ENCODE results near the gene ATP6V1F. TPM values are rescaled to one million over a fixed set of nuclear protein-coding genes. Genes with fewer than 3 reads are reported as not detected.

ATP6V1F gene
- total RNA-seq, 1 experiment from 2014 or later, result 149 TPM

DNA sequence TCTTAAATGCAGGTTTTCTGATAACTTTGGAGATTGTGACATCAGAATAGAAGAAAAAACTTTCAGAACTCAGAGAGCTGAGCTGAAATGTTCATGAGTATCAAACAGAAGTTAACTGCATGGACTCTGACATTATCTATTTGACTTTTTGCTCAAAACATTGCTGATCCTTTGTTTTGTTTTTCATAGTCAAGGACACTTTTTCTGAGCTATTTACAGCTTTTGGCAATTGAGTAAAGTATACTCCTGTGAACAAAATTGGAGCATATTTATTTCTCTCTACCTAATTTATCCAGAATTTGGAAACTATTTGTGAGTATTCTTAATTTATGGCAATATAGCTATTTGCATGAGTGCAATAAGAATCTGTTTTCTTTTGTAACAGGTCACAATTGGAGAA, 36.7 kb downstream of the ATP6V1F start:
- DNase-seq (ENCODE audit: low read depth, low spot score) (no peak), ATAC-seq (no peak)
- Histone ChIP-seq H3K4me1 (ENCODE audit: control insufficient read depth in 1 of 2, insufficient read depth in 2 of 2, low read length in 2 of 2) (peaks cover 7 to 36% of the 10 kb centered on the region in 2 experiments), H3K36me3 (ENCODE audit: control insufficient read depth in 1 of 2, insufficient read depth in 2 of 2, low read length in 2 of 2) (no peaks in the 10 kb centered on the region), H3K4me3 (replicated peaks in 1 of 2; ENCODE audit: low read depth in 1 of 2, low read length in 2 of 2) (no peak overlapping the region), H3K4me2 (ENCODE audit: low read length) (no peak overlapping the region), H3K27me3 (ENCODE audit: insufficient read depth, low read length) (no peaks in the 10 kb centered on the region), H3K79me2 (ENCODE audit: insufficient read depth, low read length) (no peaks in the 10 kb centered on the region), H4K20me1 (ENCODE audit: insufficient read depth) (no peaks in the 10 kb centered on the region), H3K9me2 (ENCODE audit: insufficient read depth) (no peaks in the 10 kb centered on the region), H2AFZ (ENCODE audit: low read depth, low read length, poor library complexity, severe bottlenecking) (no peak overlapping the region), H3K9me3 (ENCODE audit: control insufficient read depth in 1 of 2, insufficient read depth in 1 of 2, low read depth in 1 of 2, low read length in 2 of 2) (no peaks in the 10 kb centered on the region), H3K9ac (ENCODE audit: low read length) (no peak overlapping the region), H3K27ac (ENCODE audit: low read depth, low read length) (no peak overlapping the region)
- intact Hi-C loops (cut with micrococcal nuclease), result no loop called here
- BruUV-seq (replicated peaks), result no TSS peak
- ChIA-PET CTCF (no interaction called here), RAD21 (ENCODE audit: low non-redundant PET in 1 of 2, low total read pairs in 2 of 2, uncharacterized antibody in 2 of 2, unreplicated experiment in 2 of 2) (no interaction called here), POLR2A (no interaction called here)
- TF ChIP-seq ZFX (IDR thresholded peaks at IDR 0.05) (no peak), RAD21 (IDR thresholded peaks at IDR 0.05; ENCODE audit: low read depth) (no peak), POLR2A (IDR thresholded peaks at IDR 0.05; ENCODE audit: borderline replicate concordance, extremely low read depth, insufficient read depth, insufficient read length) (no peak), JUND (IDR thresholded peaks at IDR 0.05) (no peak), TCF7L2 (IDR thresholded peaks at IDR 0.05; ENCODE audit: borderline replicate concordance, extremely low read depth, insufficient read depth, insufficient read length) (no peak), EGR1 (IDR thresholded peaks at IDR 0.05; ENCODE audit: low read depth) (no peak), EZH2 (IDR thresholded peaks at IDR 0.05) (no peak), SRF (IDR thresholded peaks at IDR 0.05; ENCODE audit: low read depth) (no peak), SP1 (IDR thresholded peaks at IDR 0.05; ENCODE audit: low read depth) (no peak), CEBPB (IDR thresholded peaks at IDR 0.05; ENCODE audit: low read depth) (no peak), YY1 (IDR thresholded peaks at IDR 0.05; ENCODE audit: extremely low read depth, insufficient replicate concordance, low read depth, low read length) (no peak), POLR2AphosphoS5 (IDR thresholded peaks at IDR 0.05; ENCODE audit: low read depth, low read length) (no peak), FOSL1 (IDR thresholded peaks at IDR 0.05; ENCODE audit: low read depth) (no peak), CBX3 (IDR thresholded peaks at IDR 0.05; ENCODE audit: low read depth) (no peak), ZNF274 (IDR thresholded peaks at IDR 0.05; ENCODE audit: low read depth, low read length) (no peak)
- TF ChIP-seq, protein P1, sequence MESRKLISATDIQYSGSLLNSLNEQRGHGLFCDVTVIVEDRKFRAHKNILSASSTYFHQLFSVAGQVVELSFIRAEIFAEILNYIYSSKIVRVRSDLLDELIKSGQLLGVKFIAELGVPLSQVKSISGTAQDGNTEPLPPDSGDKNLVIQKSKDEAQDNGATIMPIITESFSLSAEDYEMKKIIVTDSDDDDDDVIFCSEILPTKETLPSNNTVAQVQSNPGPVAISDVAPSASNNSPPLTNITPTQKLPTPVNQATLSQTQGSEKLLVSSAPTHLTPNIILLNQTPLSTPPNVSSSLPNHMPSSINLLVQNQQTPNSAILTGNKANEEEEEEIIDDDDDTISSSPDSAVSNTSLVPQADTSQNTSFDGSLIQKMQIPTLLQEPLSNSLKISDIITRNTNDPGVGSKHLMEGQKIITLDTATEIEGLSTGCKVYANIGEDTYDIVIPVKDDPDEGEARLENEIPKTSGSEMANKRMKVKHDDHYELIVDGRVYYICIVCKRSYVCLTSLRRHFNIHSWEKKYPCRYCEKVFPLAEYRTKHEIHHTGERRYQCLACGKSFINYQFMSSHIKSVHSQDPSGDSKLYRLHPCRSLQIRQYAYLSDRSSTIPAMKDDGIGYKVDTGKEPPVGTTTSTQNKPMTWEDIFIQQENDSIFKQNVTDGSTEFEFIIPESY (IDR thresholded peaks at IDR 0.05; ENCODE audit: extremely low read depth, insufficient replicate concordance, low read length), result no peak
- TF ChIP-seq, protein P2, sequence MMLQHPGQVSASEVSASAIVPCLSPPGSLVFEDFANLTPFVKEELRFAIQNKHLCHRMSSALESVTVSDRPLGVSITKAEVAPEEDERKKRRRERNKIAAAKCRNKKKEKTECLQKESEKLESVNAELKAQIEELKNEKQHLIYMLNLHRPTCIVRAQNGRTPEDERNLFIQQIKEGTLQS (IDR thresholded peaks at IDR 0.05), result no peak
- TF ChIP-seq, protein P3, sequence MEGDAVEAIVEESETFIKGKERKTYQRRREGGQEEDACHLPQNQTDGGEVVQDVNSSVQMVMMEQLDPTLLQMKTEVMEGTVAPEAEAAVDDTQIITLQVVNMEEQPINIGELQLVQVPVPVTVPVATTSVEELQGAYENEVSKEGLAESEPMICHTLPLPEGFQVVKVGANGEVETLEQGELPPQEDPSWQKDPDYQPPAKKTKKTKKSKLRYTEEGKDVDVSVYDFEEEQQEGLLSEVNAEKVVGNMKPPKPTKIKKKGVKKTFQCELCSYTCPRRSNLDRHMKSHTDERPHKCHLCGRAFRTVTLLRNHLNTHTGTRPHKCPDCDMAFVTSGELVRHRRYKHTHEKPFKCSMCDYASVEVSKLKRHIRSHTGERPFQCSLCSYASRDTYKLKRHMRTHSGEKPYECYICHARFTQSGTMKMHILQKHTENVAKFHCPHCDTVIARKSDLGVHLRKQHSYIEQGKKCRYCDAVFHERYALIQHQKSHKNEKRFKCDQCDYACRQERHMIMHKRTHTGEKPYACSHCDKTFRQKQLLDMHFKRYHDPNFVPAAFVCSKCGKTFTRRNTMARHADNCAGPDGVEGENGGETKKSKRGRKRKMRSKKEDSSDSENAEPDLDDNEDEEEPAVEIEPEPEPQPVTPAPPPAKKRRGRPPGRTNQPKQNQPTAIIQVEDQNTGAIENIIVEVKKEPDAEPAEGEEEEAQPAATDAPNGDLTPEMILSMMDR (IDR thresholded peaks at IDR 0.05 in 2 of 3, conservative IDR thresholded peaks at IDR 0.05 in 1 of 3; ENCODE audit: borderline replicate concordance in 1 of 3, insufficient read depth in 1 of 3, low read depth in 2 of 3, low read length in 2 of 3), result no peak
- TF ChIP-seq, protein P4, sequence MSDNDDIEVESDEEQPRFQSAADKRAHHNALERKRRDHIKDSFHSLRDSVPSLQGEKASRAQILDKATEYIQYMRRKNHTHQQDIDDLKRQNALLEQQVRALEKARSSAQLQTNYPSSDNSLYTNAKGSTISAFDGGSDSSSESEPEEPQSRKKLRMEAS (IDR thresholded peaks at IDR 0.05), result no peak
